HEK293T (cell line): Measurements from ENCODE around the gene INHBC.

ENCODE experiments used
- CTCF ChIA-PET: fragments of 350-600 bp; formaldehyde crosslinking; extraction: SDS; loops from one replicate; lab custom pipeline; 2021; ENCODE audit warnings: antibody characterized with exemption, inconsistent platforms; lab: Yijun Ruan, JAX
- POLR2A ChIA-PET: fragments of 350-600 bp; formaldehyde crosslinking; extraction: SDS; loops from one replicate; lab custom pipeline; 2020; ENCODE audit warnings: antibody characterized with exemption, inconsistent platforms; lab: Yijun Ruan, JAX
- DNase-seq: peaks from one replicate; pipeline ENCODE4 v3.0.0; 2012; ENCODE audit warnings: mixed read lengths; ENCODE audit errors: extremely low spot score
- ARNT ChIP-seq: fragments of 450-650 bp; IDR thresholded peaks from 2 replicates; pipeline ENCODE4 v1.6.1; 2017; ENCODE audit warnings: mild to moderate bottlenecking
- BHLHE40 ChIP-seq: fragments of 450-650 bp; IDR thresholded peaks from 2 replicates; pipeline ENCODE4 v1.6.1; 2016; ENCODE audit warnings: mild to moderate bottlenecking, moderate library complexity, borderline replicate concordance
- CTBP1 ChIP-seq: fragments of 450-650 bp; IDR thresholded peaks from 2 replicates; pipeline ENCODE4 v1.6.1; 2016; ENCODE audit warnings: borderline replicate concordance
- ELF4 ChIP-seq: fragments of 450-650 bp; IDR thresholded peaks from 2 replicates; pipeline ENCODE4 v1.6.1; 2017; ENCODE audit warnings: antibody characterized with exemption
- FOXA1 ChIP-seq: fragments of 450-650 bp; IDR thresholded peaks from 2 replicates; pipeline ENCODE4 v1.6.1; 2016; ENCODE audit warnings: mild to moderate bottlenecking
- FOXK2 ChIP-seq: fragments of 450-650 bp; IDR thresholded peaks from 2 replicates; pipeline ENCODE4 v1.6.1; 2016; ENCODE audit warnings: mild to moderate bottlenecking
- FOXM1 ChIP-seq: fragments of 450-650 bp; IDR thresholded peaks from 2 replicates; pipeline ENCODE4 v1.6.1; 2017; ENCODE audit warnings: mild to moderate bottlenecking, borderline replicate concordance
- HDGF ChIP-seq: fragments of 450-650 bp; IDR thresholded peaks from 2 replicates; pipeline ENCODE4 v1.6.1; 2017; ENCODE audit warnings: antibody characterized with exemption, borderline replicate concordance
- L3MBTL2 ChIP-seq: fragments of 450-650 bp; conservative IDR thresholded peaks from 2 replicates; pipeline ENCODE4 v1.6.1; 2016; ENCODE audit warnings: mild to moderate bottlenecking
- LEF1 ChIP-seq: fragments of 450-650 bp; IDR thresholded peaks from 2 replicates; pipeline ENCODE4 v1.6.1; 2017; ENCODE audit warnings: mild to moderate bottlenecking, borderline replicate concordance
- NFRKB ChIP-seq: fragments of 450-650 bp; IDR thresholded peaks from 2 replicates; pipeline ENCODE4 v1.6.1; 2016; ENCODE audit warnings: mild to moderate bottlenecking, moderate library complexity
- PKNOX1 ChIP-seq: fragments of 450-650 bp; IDR thresholded peaks from 2 replicates; pipeline ENCODE4 v1.6.1; 2016
- SP1 ChIP-seq: fragments of 450-650 bp; IDR thresholded peaks from 2 replicates; pipeline ENCODE4 v1.6.1; 2017
- SUZ12 ChIP-seq: fragments of 450-650 bp; IDR thresholded peaks from 2 replicates; pipeline ENCODE4 v1.6.1; 2016; ENCODE audit warnings: mild to moderate bottlenecking
- TARDBP ChIP-seq: fragments of 450-650 bp; IDR thresholded peaks from 2 replicates; pipeline ENCODE4 v1.6.1; 2016
- ZNF384 ChIP-seq: fragments of 450-650 bp; IDR thresholded peaks from 2 replicates; pipeline ENCODE4 v1.6.1; 2016

Gene INHBC

GRCh38 chr12:57497223-57498131, 62.9 kb downstream of the INHBC start:
- CTCF ChIA-PET = no interaction called here
- DNase-seq = no peak
- POLR2A ChIA-PET = interaction anchor here (1.3 kb wide), 1 partner anchor 17 kb away, joined by 5 read pairs; no protein-coding TSS in a partner anchor
- TF ChIP-seq PKNOX1 = no peak

GRCh38 chr12:57498132-57498502, 63.5 kb downstream of the INHBC start:
- no peak for DNase-seq
- POLR2A ChIA-PET = no interaction called here
- TF ChIP-seq FOXM1 (no peak), ELF4 (no peak), NFRKB (no peak), ZNF384 (no peak), PKNOX1 (no peak), LEF1 (no peak), SP1 (no peak), ARNT (no peak), L3MBTL2 (no peak), TARDBP (no peak), FOXA1 (no peak), HDGF (no peak), CTBP1 (no peak), SUZ12 (no peak), BHLHE40 (no peak), FOXK2 (no peak)
- CTCF ChIA-PET = no interaction called here

GRCh38 chr12:57498571-57498970, 64.0 kb downstream of the INHBC start:
- no peak for DNase-seq
- no peak for TF ChIP-seq L3MBTL2
- TF ChIP-seq TARDBP = no peak
- TF ChIP-seq ELF4 = no peak
- no peak for TF ChIP-seq HDGF
- no peak for TF ChIP-seq CTBP1
- TF ChIP-seq FOXK2 = no peak
- no peak for TF ChIP-seq FOXA1
- no peak for TF ChIP-seq PKNOX1
- no peak for TF ChIP-seq SUZ12
- no peak for TF ChIP-seq ARNT
- TF ChIP-seq LEF1 = no peak
- no peak for TF ChIP-seq BHLHE40
- no peak for TF ChIP-seq SP1
- ChIA-PET POLR2A (no interaction called here), CTCF (no interaction called here)

GRCh38 chr12:57500213-57500612, 65.6 kb downstream of the INHBC start:
- ChIA-PET POLR2A (interaction anchor here (0.6 to 1.4 kb wide), 2 partner anchors 10 to 34 kb away, joined by 3 read pairs; no protein-coding TSS in a partner anchor), CTCF (no interaction called here)
- TF ChIP-seq LEF1 (no peak), FOXK2 (no peak), HDGF (no peak), L3MBTL2 (no peak), SP1 (no peak), PKNOX1 (no peak), FOXA1 (no peak), ZNF384 (no peak), ARNT (no peak), CTBP1 (no peak), FOXM1 (no peak), SUZ12 (no peak), NFRKB (no peak), BHLHE40 (no peak), ELF4 (no peak), TARDBP (no peak)
- DNase-seq = no peak
